KBM-7 (cell line): ENCODE measurements around the gene PLEKHA4.
"Not testable (repeated sequence)": the region's sequence is repeated elsewhere in the genome, so short reads cannot be mapped to it uniquely, and the experiment has no call there.

Source experiments
- DNase-seq: peaks from one replicate; pipeline ENCODE4 v3.0.0-alpha.2; 2015
- in situ Hi-C: fragments of 300-500 bp; cut with MboI; formaldehyde crosslinking; loops from 2 replicates; pipeline ENCODE4 v1.14.3; 2020; ENCODE audit warnings: low sequenced_read_pairs, low pct_unique_long_range_greater_than_20kb, mixed read lengths

The PLEKHA4 gene

GRCh38 chr19:48870048-48870447 lies 1.6 kb upstream of the PLEKHA4 start:
- in situ Hi-C loops = no loop called here
- DNase-seq = no peak

- DNase-seq = no peak
- in situ Hi-C loops = no loop called here
Measured at GRCh38 chr19:48867746-48868113, 687 bp downstream of the PLEKHA4 start.

- in situ Hi-C loops = no loop called here
- DNase-seq = no peak
Measured at GRCh38 chr19:48867123-48867745, 1.2 kb downstream of the PLEKHA4 start.

- DNase-seq = no peak
- in situ Hi-C loops = no loop called here
Measured at GRCh38 chr19:48866692-48867091, 1.7 kb downstream of the PLEKHA4 start.

GRCh38 chr19:48862827-48863226 lies 5.6 kb downstream of the PLEKHA4 start:
- in situ Hi-C loops = no loop called here
- no peak for DNase-seq

GRCh38 chr19:48861313-48861712 lies 7.1 kb downstream of the PLEKHA4 start:
- in situ Hi-C loops = no loop called here
- no peak for DNase-seq

GRCh38 chr19:48859711-48860572 lies 8.5 kb downstream of the PLEKHA4 start:
- in situ Hi-C loops = no loop called here
- DNase-seq = no peak

GRCh38 chr19:48858984-48859710 lies 9.3 kb downstream of the PLEKHA4 start:
- in situ Hi-C loops = no loop called here
- peak; percentile 79 for DNase-seq

GRCh38 chr19:48856921-48857320 lies 11.5 kb downstream of the PLEKHA4 start:
- DNase-seq = no peak
- in situ Hi-C loops = no loop called here

- DNase-seq = no peak
Measured at GRCh38 chr19:48854103-48854502, 14.3 kb downstream of the PLEKHA4 start.

GRCh38 chr19:48853483-48853882 lies 14.9 kb downstream of the PLEKHA4 start:
- no peak for DNase-seq
- in situ Hi-C loops = no loop called here

More at GRCh38 chr19:48854103-48854502, 14.3 kb downstream of the PLEKHA4 start:
- in situ Hi-C loops = no loop called here

GRCh38 chr19:48852292-48852691 lies 16.1 kb downstream of the PLEKHA4 start:
- DNase-seq = no peak
- in situ Hi-C loops = no loop called here

GRCh38 chr19:48846659-48847058 lies 21.8 kb downstream of the PLEKHA4 start:
- DNase-seq, in situ Hi-C loops: not testable (repeated sequence)

GRCh38 chr19:48845384-48845783 lies 23.0 kb downstream of the PLEKHA4 start:
- DNase-seq = no peak
- in situ Hi-C loops = no loop called here

GRCh38 chr19:48844472-48844871 lies 23.9 kb downstream of the PLEKHA4 start:
- no peak for DNase-seq

GRCh38 chr19:48842789-48843162 lies 25.6 kb downstream of the PLEKHA4 start:
- in situ Hi-C loops = no loop called here
- peak; percentile 75 for DNase-seq

More at GRCh38 chr19:48844472-48844871, 23.9 kb downstream of the PLEKHA4 start:
- in situ Hi-C loops = no loop called here

GRCh38 chr19:48841571-48841970 lies 26.8 kb downstream of the PLEKHA4 start:
- DNase-seq = no peak
- in situ Hi-C loops = no loop called here

- in situ Hi-C loops = no loop called here
- DNase-seq = no peak
Measured at GRCh38 chr19:48841047-48841446, 27.4 kb downstream of the PLEKHA4 start.

- in situ Hi-C loops = no loop called here
Measured at GRCh38 chr19:48837687-48838086, 30.7 kb downstream of the PLEKHA4 start.

GRCh38 chr19:48837051-48837524 lies 31.3 kb downstream of the PLEKHA4 start:
- DNase-seq = no peak
- in situ Hi-C loops = no loop called here

More at GRCh38 chr19:48837687-48838086, 30.7 kb downstream of the PLEKHA4 start:
- no peak for DNase-seq
